ENCODE results near the gene SLC5A11. TPM values are rescaled to one million over a fixed set of nuclear protein-coding genes. Genes with fewer than 3 reads are reported as not detected.

Gene SLC5A11
- total RNA-seq, 3 donors from 2014 or later = 0.63 to 2.4 (median 1.3) TPM

GRCh38 chr16:24915576-24915975, 69.8 kb downstream of the SLC5A11 start:
- no peak overlapping the region for H3K4me3 ChIP-seq
- no peaks in the 10 kb centered on the region for H3K9me3 ChIP-seq
- no peak for TF ChIP-seq CTCF (IDR thresholded peaks at IDR 0.05)
- no peaks in the 10 kb centered on the region for H3K36me3 ChIP-seq (ENCODE audit: low read depth)
- intact Hi-C loops (cut with DNase I, micrococcal nuclease) = no loop called here
- no peak for ATAC-seq
- DNase-seq = no peak
- no peaks in the 10 kb centered on the region for H3K4me1 ChIP-seq (ENCODE audit: low read depth)

- TF ChIP-seq CTCF (IDR thresholded peaks at IDR 0.05) = no peak
- H3K36me3 ChIP-seq (ENCODE audit: low read depth) = no peaks in the 10 kb centered on the region
- ATAC-seq = no peak
- intact Hi-C loops (cut with DNase I, micrococcal nuclease) = no loop called here
- no peak overlapping the region for H3K4me3 ChIP-seq
- no peak for DNase-seq
- no peaks in the 10 kb centered on the region for H3K4me1 ChIP-seq (ENCODE audit: low read depth)
- no peaks in the 10 kb centered on the region for H3K9me3 ChIP-seq
Observed at GRCh38 chr16:24917236-24917635, 71.5 kb downstream of the SLC5A11 start.

GRCh38 chr16:24917891-24918290, 72.1 kb downstream of the SLC5A11 start:
- no peak for TF ChIP-seq CTCF (IDR thresholded peaks at IDR 0.05)
- Histone ChIP-seq H3K9me3 (no peaks in the 10 kb centered on the region), H3K36me3 (ENCODE audit: low read depth) (no peaks in the 10 kb centered on the region), H3K4me1 (ENCODE audit: low read depth) (no peaks in the 10 kb centered on the region), H3K4me3 (no peak overlapping the region)
- intact Hi-C loops (cut with DNase I, micrococcal nuclease) = no loop called here
- ATAC-seq (no peak), DNase-seq (no peak)

- no peak for TF ChIP-seq CTCF (IDR thresholded peaks at IDR 0.05)
- no peak for ATAC-seq
- Histone ChIP-seq H3K9me3 (no peaks in the 10 kb centered on the region), H3K36me3 (ENCODE audit: low read depth) (no peaks in the 10 kb centered on the region), H3K4me3 (no peak overlapping the region), H3K4me1 (ENCODE audit: low read depth) (no peaks in the 10 kb centered on the region)
- DNase-seq = no peak
- intact Hi-C loops (cut with DNase I, micrococcal nuclease) = no loop called here
Observed at GRCh38 chr16:24918641-24919040, 72.9 kb downstream of the SLC5A11 start.

GRCh38 chr16:24919536-24919935, 73.8 kb downstream of the SLC5A11 start:
- Histone ChIP-seq H3K9me3 (no peaks in the 10 kb centered on the region), H3K4me3 (no peak overlapping the region), H3K4me1 (ENCODE audit: low read depth) (no peaks in the 10 kb centered on the region), H3K36me3 (ENCODE audit: low read depth) (no peaks in the 10 kb centered on the region)
- DNase-seq (no peak), ATAC-seq (no peak)
- TF ChIP-seq CTCF (IDR thresholded peaks at IDR 0.05) = no peak
- intact Hi-C loops (cut with DNase I, micrococcal nuclease) = no loop called here

- Histone ChIP-seq H3K9me3 (no peaks in the 10 kb centered on the region), H3K4me3 (no peak overlapping the region), H3K36me3 (ENCODE audit: low read depth) (no peaks in the 10 kb centered on the region), H3K4me1 (ENCODE audit: low read depth) (no peaks in the 10 kb centered on the region)
- DNase-seq (no peak), ATAC-seq (no peak)
- TF ChIP-seq CTCF (IDR thresholded peaks at IDR 0.05) = no peak
- intact Hi-C loops (cut with DNase I, micrococcal nuclease) = no loop called here
Observed at GRCh38 chr16:24920568-24920967, 74.8 kb downstream of the SLC5A11 start.

Measured in mucosa of descending colon (tissue), 3 donors.